Right lobe of liver (tissue), 6 donors: ENCODE measurements around the gene CNOT2. TPM values are rescaled to one million over a fixed set of nuclear protein-coding genes. Genes with fewer than 3 reads are reported as not detected.

Experiments used
- ATAC-seq, 4 donors: fragments of 200-7000 bp; cut with Tn5 transposase; one replicate each; pipeline ENCODE4 v1.9.1; 2020; ENCODE audit warnings: mild to moderate bottlenecking in 4 of 4, moderate library complexity in 4 of 4
- DNase-seq, 3 donors: peaks; one replicate each; pipeline ENCODE4 v3.0.0-alpha.2; 2020
- H3K27ac ChIP-seq, 3 donors: fragments of 200-600 bp; one replicate each; pipeline ENCODE4 v1.8.0; 2022
- H3K27me3 ChIP-seq, 2 donors: fragments of 200-600 bp; one replicate each; pipeline ENCODE4 v1.8.0; 2022
- H3K36me3 ChIP-seq, 4 donors: fragments of 200-600 bp; sonication (generic) in 1 of 4; one replicate each; pipeline versions ENCODE4 v1.5.1 to v1.8.0; 2017 to 2022; ENCODE audit warnings: control low read depth in 1 of 4
- H3K4me1 ChIP-seq, 4 donors: fragments of 200-600 bp; sonication (generic) in 1 of 4; one replicate each; pipeline versions ENCODE4 v1.5.1 to v1.8.0; 2017 to 2022; ENCODE audit warnings: control low read depth in 1 of 4
- H3K4me3 ChIP-seq, 3 donors: fragments of 200-600 bp; one replicate each; pipeline ENCODE4 v1.8.0; 2022
- H3K9me3 ChIP-seq, 4 donors: fragments of 200-600 bp; sonication (generic) in 1 of 4; one replicate each; pipeline versions ENCODE4 v1.5.1 to v1.8.0; 2017 to 2022; ENCODE audit warnings: control low read depth in 1 of 4
- CTCF ChIP-seq, 4 donors: fragments of 200-600 bp in 3 of 4; fragments of 450-650 bp in 1 of 4; IDR thresholded peaks; one replicate each; pipeline versions ENCODE4 v1.5.1 to v1.8.0; 2016 to 2022; ENCODE audit warnings: antibody characterized with exemption in 4 of 4, mild to moderate bottlenecking in 2 of 4
- POLR2A ChIP-seq: fragments of 450-650 bp; IDR thresholded peaks from one replicate; pipeline ENCODE4 v1.6.1; 2017; ENCODE audit warnings: antibody characterized with exemption, mild to moderate bottlenecking
- WGBS: methylation state at CpG from one replicate; pipeline ENCODE4 v1.1.6; 2018; ENCODE audit warnings: low coverage, low lambda C conversion rate; ENCODE audit not compliant: insufficient coverage; ENCODE audit errors: missing lambda C conversion rate; 5-methylcytosine and 5-hydroxymethylcytosine counted together
- intact Hi-C, 2 donors: fragments of 100-400 bp; cut with DNase I; formaldehyde crosslinking; loops; one replicate each; pipeline versions ENCODE4 v1.11.2 to v1.14.1; 2022
- total RNA-seq, 6 experiments: library from RNA; depleted of rRNA in 2 of 6; stranded (reverse); fragments of >200 nt in 2 of 6; fragmentation: NEBNext Ultra II Directional in 3 of 6; extraction: Animal tissue kit (Norgen Biotek cat#: 25700) in 3 of 6; gene quantifications; one replicate each; pipeline versions ENCODE4 v1.1.0 to v1.2.4, GENCODE V29; 2016 to 2023
- donor health status: DM: no; HTN: yes; CAD: no.
- donor health status: DM: no; HTN: no; CAD: no.
- donor health status: DM: no; HTN: no; CAD: no.
- donor health status: DM: no; HTN: yes; CAD: no.
- donor health status: DM: no; HTN: yes; CAD: no.

The CNOT2 gene
- total RNA-seq, 6 experiments from 2014 or later = 24.6 to 65.9 (median 35.4) TPM

- Histone ChIP-seq H3K4me1 (peaks cover 0 to 16% (median 2%) of the 10 kb centered on the region in 4 donors), H3K27ac (no peak overlapping the region), H3K27me3 (peaks cover 0 to 20% of the 10 kb centered on the region in 2 donors), H3K9me3 (no peaks in the 10 kb centered on the region), H3K36me3 (no peaks in the 10 kb centered on the region), H3K4me3 (peak overlapping the region in 1 of 3 donors; percentile 52)
- 14% methylated on average over 16 of the region's 16 CpGs for WGBS
- intact Hi-C loops = no loop called here
- DNase-seq = no peak
- ATAC-seq = no peak
- no peak for TF ChIP-seq CTCF (IDR thresholded peaks at IDR 0.05)
- no peak for TF ChIP-seq POLR2A
Measured at GRCh38 chr12:70364695-70365397, 121.6 kb downstream of the CNOT2 start.

- ATAC-seq = no peak
- peak overlapping the region; percentile 52 to 57 (median 57) for H3K4me3 ChIP-seq
- DNase-seq = no peak
- H3K27ac ChIP-seq = no peak overlapping the region
- intact Hi-C loops = no loop called here
- no peak for TF ChIP-seq CTCF (IDR thresholded peaks at IDR 0.05)
- no peak for TF ChIP-seq POLR2A
- peaks cover 0 to 20% of the 10 kb centered on the region in 2 donors for H3K27me3 ChIP-seq
- H3K4me1 ChIP-seq = peaks cover 0 to 16% (median 2%) of the 10 kb centered on the region in 4 donors
- 0% methylated on average over 5 of the region's 6 CpGs for WGBS
- no peaks in the 10 kb centered on the region for H3K9me3 ChIP-seq
- H3K36me3 ChIP-seq = no peaks in the 10 kb centered on the region
Measured at GRCh38 chr12:70365398-70365647, 122.1 kb downstream of the CNOT2 start.

- Histone ChIP-seq H3K4me1 (peaks cover 0 to 16% (median 2%) of the 10 kb centered on the region in 4 donors), H3K36me3 (no peaks in the 10 kb centered on the region), H3K4me3 (peak within 1 kb of the TSS; percentile 52 to 57 (median 57)), H3K27me3 (peaks cover 0 to 20% of the 10 kb centered on the region in 2 donors), H3K9me3 (no peaks in the 10 kb centered on the region), H3K27ac (no peak within 1 kb of the TSS)
- 0% methylated on average over 11 of the region's 88 CpGs for WGBS
- DNase-seq (peak; percentile 54 to 66 (median 64)), ATAC-seq (peak; percentile 76 to 89 (median 80))
- TF ChIP-seq CTCF (IDR thresholded peaks at IDR 0.05) (no peak), POLR2A (no peak)
- intact Hi-C loops = no loop called here
Measured at GRCh38 chr12:70365648-70366518, 122.7 kb downstream of the CNOT2 start, which contains the start of gene KCNMB4. TSS of gene KCNMB4 (plus strand) at chr12:70366290. CDS start at chr12:70366735, 445 bp downstream.

- Histone ChIP-seq H3K36me3 (no peaks in the 10 kb centered on the region), H3K4me3 (peak overlapping the region; percentile 46 to 57 (median 52)), H3K27ac (no peak overlapping the region), H3K9me3 (no peaks in the 10 kb centered on the region), H3K4me1 (peaks cover 0 to 16% (median 2%) of the 10 kb centered on the region in 4 donors), H3K27me3 (peaks cover 0 to 20% of the 10 kb centered on the region in 2 donors)
- TF ChIP-seq POLR2A (no peak), CTCF (IDR thresholded peaks at IDR 0.05) (no peak)
- ATAC-seq (peak; percentile 40 to 59 (median 52)), DNase-seq (peak; percentile 47 to 53 (median 50))
- 0% methylated on average over 1 of the region's 69 CpGs for WGBS
- intact Hi-C loops = no loop called here
Measured at GRCh38 chr12:70366581-70367257, 123.5 kb downstream of the CNOT2 start.
